Kidney (tissue), 14 donors: ENCODE measurements around the gene VSX1. TPM values are rescaled to one million over a fixed set of nuclear protein-coding genes. Genes with fewer than 3 reads are reported as not detected.

Experiments used
- DNase-seq, 5 donors: peaks; one replicate each; pipeline ENCODE4 v3.0.0-alpha.2; 2013 to 2020
- FAIRE-seq: peaks from 2 replicates; lab custom pipeline; 2012; peaks lifted over from hg19 to GRCh38; lab: Jason Lieb, UNC
- H3K27ac ChIP-seq, 2 donors: one replicate each; pipeline ENCODE4 v1.7.0; 2013; ENCODE audit warnings: low read depth in 2 of 2, low read length in 2 of 2, inconsistent platforms in 1 of 2
- H3K27me3 ChIP-seq: one replicate; pipeline ENCODE4 v1.7.1; 2013; ENCODE audit warnings: low read length, inconsistent platforms; ENCODE audit not compliant: control insufficient read depth, insufficient read depth
- H3K36me3 ChIP-seq, 3 donors: one replicate each; pipeline versions ENCODE4 v1.7.0 to v1.7.1; 2013; ENCODE audit warnings: low read length in 3 of 3, control low read depth in 1 of 3, inconsistent platforms in 1 of 3; ENCODE audit not compliant: insufficient read depth in 3 of 3, control insufficient read depth in 2 of 3
- H3K4me1 ChIP-seq, 3 donors: one replicate each; pipeline versions ENCODE4 v1.7.0 to v1.7.1; 2013; ENCODE audit warnings: low read length in 3 of 3, inconsistent platforms in 1 of 3, low read depth in 1 of 3; ENCODE audit not compliant: control insufficient read depth in 2 of 3, insufficient read depth in 2 of 3
- H3K4me3 ChIP-seq, 3 donors: one replicate each; pipeline versions ENCODE4 v1.7.0 to v1.8.1; 2013; ENCODE audit warnings: low read length in 3 of 3, control low read depth in 1 of 3, inconsistent platforms in 1 of 3
- H3K9ac ChIP-seq, 3 donors: one replicate each; pipeline versions ENCODE4 v1.7.0 to v1.7.1; 2013; ENCODE audit warnings: low read length in 3 of 3, control low read depth in 1 of 3, inconsistent platforms in 1 of 3
- H3K9me3 ChIP-seq, 3 donors: one replicate each; pipeline versions ENCODE4 v1.7.0 to v1.7.1; 2013; ENCODE audit warnings: low read length in 3 of 3, control low read depth in 1 of 3, inconsistent platforms in 1 of 3; ENCODE audit not compliant: control insufficient read depth in 2 of 3, insufficient read depth in 1 of 3
- CTCF ChIP-seq: IDR thresholded peaks from 3 replicates; pipeline ENCODE4 v1.5.1; 2012; ENCODE audit warnings: mild to moderate bottlenecking, moderate library complexity, borderline replicate concordance; ENCODE audit not compliant: insufficient read depth; ENCODE audit errors: extremely low read depth
- intact Hi-C: fragments of 100-400 bp; cut with DNase I; formaldehyde crosslinking; loops from one replicate; pipeline ENCODE4 v1.11.1; 2022
- polyA plus RNA-seq: library from polyadenylated mRNA; stranded (reverse); fragments of 350-450 nt; fragmentation: Illumina TruSeq; extraction: RNeasy Lipid Tissue Mini Kit (QIAGEN cat#74804); gene quantifications from one replicate; pipeline ENCODE4 v1.2.3, GENCODE V29; 2014; ENCODE audit warnings: low read depth, low replicate concordance; ENCODE audit not compliant: insufficient read depth
- total RNA-seq: library from RNA; stranded (reverse); fragmentation: NEBNext Ultra II Directional; extraction: Animal tissue kit (Norgen Biotek cat#: 25700); gene quantifications from one replicate; pipeline ENCODE4 v1.2.1, GENCODE V29; 2021
- donor health status: control.
- donor health status: control.
- donor health status: control.
- donor health status: control.
- donor health status: control.
- donor health status: DM: yes; HTN: yes; CAD: no.
- donor health status: Normal renal cell carcinoma (clear cell type).

The VSX1 gene
- total and polyA plus RNA-seq, 2 donors from 2014 or later: 0.41 TPM; not detected in 1

- Histone ChIP-seq H3K9ac (no peak overlapping the region), H3K27ac (no peak overlapping the region), H3K4me3 (no peak overlapping the region), H3K4me1 (peaks cover 0 to 11% (median 6%) of the 10 kb centered on the region in 3 donors), H3K36me3 (no peaks in the 10 kb centered on the region), H3K27me3 (peaks cover 6% of the 10 kb centered on the region), H3K9me3 (peaks cover 0 to 4% (median 0%) of the 10 kb centered on the region in 3 donors)
- TF ChIP-seq CTCF: no peak
- intact Hi-C loops: loop anchor here (5.0 kb wide), 1 partner anchor 67 kb away; no protein-coding TSS in a partner anchor
- DNase-seq (peak in 1 of 5 donors; percentile 35), FAIRE-seq (no peak)
Measured at GRCh38 chr20:25064561-25065071, 17.3 kb downstream of the VSX1 start.

GRCh38 chr20:25063981-25064380 is 18.0 kb downstream of the VSX1 start:
- H3K27me3 ChIP-seq: peaks cover 3% of the 10 kb centered on the region
- DNase-seq: peak in 1 of 5 donors; percentile 10
- no peak for FAIRE-seq
- H3K4me1 ChIP-seq: peaks cover 0 to 11% (median 6%) of the 10 kb centered on the region in 3 donors
- H3K36me3 ChIP-seq: no peaks in the 10 kb centered on the region
- no peak overlapping the region for H3K4me3 ChIP-seq
- H3K9me3 ChIP-seq: peaks cover 0 to 4% (median 0%) of the 10 kb centered on the region in 3 donors
- H3K27ac ChIP-seq: no peak overlapping the region
- TF ChIP-seq CTCF: no peak
- no peak overlapping the region for H3K9ac ChIP-seq
- intact Hi-C loops: loop anchor here (5.0 kb wide), 1 partner anchor 67 kb away; no protein-coding TSS in a partner anchor

GRCh38 chr20:25063546-25063945 is 18.4 kb downstream of the VSX1 start:
- intact Hi-C loops: loop anchor here (5.0 kb wide), 1 partner anchor 66 kb away; no protein-coding TSS in a partner anchor
- H3K4me1 ChIP-seq: peaks cover 0 to 13% (median 6%) of the 10 kb centered on the region in 3 donors
- no peak for TF ChIP-seq CTCF
- no peaks in the 10 kb centered on the region for H3K36me3 ChIP-seq
- H3K9me3 ChIP-seq: peaks cover 0 to 4% (median 0%) of the 10 kb centered on the region in 3 donors
- H3K27me3 ChIP-seq: peaks cover 3% of the 10 kb centered on the region
- no peak overlapping the region for H3K4me3 ChIP-seq
- H3K27ac ChIP-seq: no peak overlapping the region
- FAIRE-seq: no peak
- H3K9ac ChIP-seq: no peak overlapping the region
- peak in 2 of 5 donors; percentile 28 to 49 for DNase-seq
